ENCODE data around the gene AMHR2. TPM values are rescaled to one million over a fixed set of nuclear protein-coding genes. Genes with fewer than 3 reads are reported as not detected.

The AMHR2 gene
- total and polyA plus RNA-seq, 2 of the 4 experiments (the other 2 are of a cell fraction): not detected

GRCh38 chr12:53402871-53403270, 20.8 kb upstream of the AMHR2 start:
- POLR2A ChIA-PET (ENCODE audit: unreplicated experiment): no interaction called here
- in situ Hi-C loops (cut with MboI; ENCODE audit: low sequenced_read_pairs): no loop called here

More at GRCh38 chr12:53402871-53403270, 20.8 kb upstream of the AMHR2 start:
- DNase-seq (no peak), ATAC-seq (ENCODE audit: low read depth) (no peak)
- no peak overlapping the region for H2BK20ac ChIP-seq (ENCODE audit: low read depth, low read length)
- no peak overlapping the region for H2BK5ac ChIP-seq (ENCODE audit: low read depth, low read length, poor library complexity, severe bottlenecking)
- peaks cover 29 to 60% of the 10 kb centered on the region in 2 experiments for H3K79me1 ChIP-seq (ENCODE audit: low read depth in 1 of 2, low read length in 2 of 2)
- dilution Hi-C loops (cut with HindIII; ENCODE audit: low sequenced_read_pairs, unreplicated experiment) (no loop called here), intact Hi-C loops (cut with micrococcal nuclease) (no loop called here)
- no peak overlapping the region for H2AK5ac ChIP-seq (ENCODE audit: low read depth, low read length)
- H3K4me3 ChIP-seq (ENCODE audit: insufficient read depth, low read depth, low read length): no peak overlapping the region
- no peak overlapping the region for H2BK15ac ChIP-seq (ENCODE audit: low read depth, low read length)
- no peak overlapping the region for H3K18ac ChIP-seq (ENCODE audit: low read depth, low read length)
- H2AK9ac ChIP-seq (replicated peaks; ENCODE audit: low read depth, low read length, poor library complexity): no peak overlapping the region
- no TSS peak for BruUV-seq (replicated peaks)
- CTCF ChIA-PET: no interaction called here
- no peak overlapping the region for H3K4ac ChIP-seq (ENCODE audit: low read depth, low read length)
- no peak overlapping the region for H2AFZ ChIP-seq (replicated peaks; ENCODE audit: low read length, poor library complexity)
- H4K5ac ChIP-seq (ENCODE audit: low read depth, low read length): no peak overlapping the region
- no peak overlapping the region for H3K14ac ChIP-seq (replicated peaks; ENCODE audit: low read depth, low read length)
- H3K27ac ChIP-seq (ENCODE audit: insufficient read depth, low read length): no peak overlapping the region
- TF ChIP-seq POLR2A (IDR thresholded peaks at IDR 0.05; ENCODE audit: low read depth, low read length): no peak
- no peak for TF ChIP-seq ELK1 (IDR thresholded peaks at IDR 0.05; ENCODE audit: borderline replicate concordance, low read depth, low read length)
- no peak for TF ChIP-seq USF2 (IDR thresholded peaks at IDR 0.05; ENCODE audit: low read depth, low read length)
- TF ChIP-seq SMC3 (IDR thresholded peaks at IDR 0.05; ENCODE audit: low read depth, low read length): no peak
- TF ChIP-seq MAZ (IDR thresholded peaks at IDR 0.05; ENCODE audit: borderline replicate concordance, low read depth, low read length): no peak
- TF ChIP-seq CTCF (conservative IDR thresholded peaks at IDR 0.05; ENCODE audit: low read depth, low read length): no peak
- TF ChIP-seq BHLHE40 (IDR thresholded peaks at IDR 0.05; ENCODE audit: low read depth, low read length): no peak
- TF ChIP-seq FOS (IDR thresholded peaks at IDR 0.05; ENCODE audit: low read depth, low read length): no peak
- no peak for TF ChIP-seq CEBPB (IDR thresholded peaks at IDR 0.05; ENCODE audit: low read depth, low read length)
- TF ChIP-seq RFX5 (IDR thresholded peaks at IDR 0.05; ENCODE audit: low read depth, low read length): no peak
- TF ChIP-seq CHD1 (IDR thresholded peaks at IDR 0.05; ENCODE audit: low read depth, low read length): no peak
- H3K36me3 ChIP-seq (ENCODE audit: control insufficient read depth, insufficient read depth, low read length): peaks cover 25% of the 10 kb centered on the region
- H4K91ac ChIP-seq (ENCODE audit: insufficient read depth, low read depth, low read length): no peak overlapping the region
- H4K20me1 ChIP-seq (ENCODE audit: insufficient read depth, low read length): no peaks in the 10 kb centered on the region
- H3K56ac ChIP-seq (ENCODE audit: extremely low read depth, insufficient read depth, low read length): no peak overlapping the region
- no peak overlapping the region for H2BK120ac ChIP-seq (ENCODE audit: low read depth, low read length)
- no CpG with 5 or more reads among the region's 7 CpGs for WGBS, 2 experiments (ENCODE audit: extremely low coverage in 2 of 2, insufficient read length in 1 of 2)
- H3K9me3 ChIP-seq (ENCODE audit: control insufficient read depth, insufficient read depth, low read length): no peaks in the 10 kb centered on the region
- no peak overlapping the region for H4K8ac ChIP-seq (ENCODE audit: low read depth in 2 of 2, low read length in 2 of 2)
- no peaks in the 10 kb centered on the region for H3K27me3 ChIP-seq (ENCODE audit: control insufficient read depth, insufficient read depth, low read length)
- H3K4me1 ChIP-seq (ENCODE audit: control insufficient read depth, insufficient read depth, low read length): no peaks in the 10 kb centered on the region
- H3K4me2 ChIP-seq (ENCODE audit: low read depth, low read length): no peak overlapping the region
- peaks cover 9% of the 10 kb centered on the region for H3K9me1 ChIP-seq (ENCODE audit: insufficient read depth, low read length)
- no peak overlapping the region for H3K9ac ChIP-seq (ENCODE audit: low read depth, low read length)
- H3K23ac ChIP-seq (ENCODE audit: low read depth, low read length): no peak overlapping the region

All from IMR-90 (cell line).